GM12801 (cell line): ENCODE data around the gene DCAF17.

Experiments used
- TF ChIP-seq, protein P1 (sequence below): IDR thresholded peaks from one replicate; pipeline ENCODE4 v1.5.1; 2011; ENCODE audit warnings: control low read depth; ENCODE audit not compliant: insufficient read length; ENCODE audit errors: extremely low read depth

Gene DCAF17, protein sequence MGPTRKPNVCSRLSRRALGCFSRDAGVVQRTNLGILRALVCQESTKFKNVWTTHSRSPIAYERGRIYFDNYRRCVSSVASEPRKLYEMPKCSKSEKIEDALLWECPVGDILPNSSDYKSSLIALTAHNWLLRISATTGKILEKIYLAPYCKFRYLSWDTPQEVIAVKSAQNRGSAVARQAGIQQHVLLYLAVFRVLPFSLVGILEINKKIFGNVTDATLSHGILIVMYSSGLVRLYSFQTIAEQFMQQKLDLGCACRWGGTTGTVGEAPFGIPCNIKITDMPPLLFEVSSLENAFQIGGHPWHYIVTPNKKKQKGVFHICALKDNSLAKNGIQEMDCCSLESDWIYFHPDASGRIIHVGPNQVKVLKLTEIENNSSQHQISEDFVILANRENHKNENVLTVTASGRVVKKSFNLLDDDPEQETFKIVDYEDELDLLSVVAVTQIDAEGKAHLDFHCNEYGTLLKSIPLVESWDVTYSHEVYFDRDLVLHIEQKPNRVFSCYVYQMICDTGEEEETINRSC

DNA sequence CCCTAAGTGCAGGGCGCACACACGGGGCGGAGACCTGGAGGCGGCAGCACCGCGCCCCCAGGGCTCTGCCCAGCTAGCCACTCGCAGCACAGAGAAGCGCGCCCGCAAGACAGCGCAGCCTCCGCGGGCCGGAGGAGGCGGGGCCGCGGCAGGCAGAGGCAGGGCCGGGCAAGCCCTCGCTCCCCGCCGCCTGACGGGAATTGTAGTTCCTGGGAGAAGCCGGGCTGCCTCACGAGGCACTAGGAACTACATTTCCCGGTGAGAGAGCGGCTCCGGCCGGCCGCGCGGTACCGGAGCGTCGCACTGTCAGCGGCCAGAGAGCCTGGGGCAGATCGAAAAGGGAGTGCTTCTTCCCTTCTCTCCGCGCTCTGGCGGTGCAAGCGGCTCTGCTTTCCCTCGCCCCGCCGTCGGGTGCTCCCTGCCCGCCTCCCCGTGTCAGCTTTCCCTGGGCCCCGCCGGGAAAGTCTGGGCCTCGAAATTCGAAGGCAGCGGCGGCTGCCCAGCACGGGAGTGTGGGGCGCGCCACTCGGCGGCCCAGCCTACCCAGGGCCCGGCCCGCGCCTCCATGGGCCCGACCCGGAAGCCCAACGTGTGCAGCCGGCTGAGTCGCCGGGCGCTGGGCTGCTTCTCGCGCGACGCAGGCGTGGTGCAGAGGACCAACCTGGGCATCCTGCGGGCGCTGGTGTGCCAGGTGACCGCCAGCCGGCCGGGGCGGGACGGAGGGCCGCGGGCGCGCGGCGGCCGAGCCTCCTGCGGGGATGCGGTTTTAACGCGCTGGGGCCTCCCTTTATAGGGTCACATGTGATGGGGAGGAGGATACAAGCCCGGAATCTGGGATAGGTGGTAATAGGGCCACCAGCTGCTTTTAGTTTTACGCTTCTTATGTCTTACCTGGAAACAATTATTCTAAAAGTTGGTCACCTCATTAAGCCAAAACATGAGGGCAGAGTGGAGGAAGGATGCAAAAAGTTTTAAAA, at the start of gene DCAF17:
TSS of gene DCAF17 (plus strand) at position 214 of the 977 bp plus-strand sequence. CDS start at position 566, 352 bp downstream.
- TF ChIP-seq, protein P1, sequence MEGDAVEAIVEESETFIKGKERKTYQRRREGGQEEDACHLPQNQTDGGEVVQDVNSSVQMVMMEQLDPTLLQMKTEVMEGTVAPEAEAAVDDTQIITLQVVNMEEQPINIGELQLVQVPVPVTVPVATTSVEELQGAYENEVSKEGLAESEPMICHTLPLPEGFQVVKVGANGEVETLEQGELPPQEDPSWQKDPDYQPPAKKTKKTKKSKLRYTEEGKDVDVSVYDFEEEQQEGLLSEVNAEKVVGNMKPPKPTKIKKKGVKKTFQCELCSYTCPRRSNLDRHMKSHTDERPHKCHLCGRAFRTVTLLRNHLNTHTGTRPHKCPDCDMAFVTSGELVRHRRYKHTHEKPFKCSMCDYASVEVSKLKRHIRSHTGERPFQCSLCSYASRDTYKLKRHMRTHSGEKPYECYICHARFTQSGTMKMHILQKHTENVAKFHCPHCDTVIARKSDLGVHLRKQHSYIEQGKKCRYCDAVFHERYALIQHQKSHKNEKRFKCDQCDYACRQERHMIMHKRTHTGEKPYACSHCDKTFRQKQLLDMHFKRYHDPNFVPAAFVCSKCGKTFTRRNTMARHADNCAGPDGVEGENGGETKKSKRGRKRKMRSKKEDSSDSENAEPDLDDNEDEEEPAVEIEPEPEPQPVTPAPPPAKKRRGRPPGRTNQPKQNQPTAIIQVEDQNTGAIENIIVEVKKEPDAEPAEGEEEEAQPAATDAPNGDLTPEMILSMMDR = no peak

DNA sequence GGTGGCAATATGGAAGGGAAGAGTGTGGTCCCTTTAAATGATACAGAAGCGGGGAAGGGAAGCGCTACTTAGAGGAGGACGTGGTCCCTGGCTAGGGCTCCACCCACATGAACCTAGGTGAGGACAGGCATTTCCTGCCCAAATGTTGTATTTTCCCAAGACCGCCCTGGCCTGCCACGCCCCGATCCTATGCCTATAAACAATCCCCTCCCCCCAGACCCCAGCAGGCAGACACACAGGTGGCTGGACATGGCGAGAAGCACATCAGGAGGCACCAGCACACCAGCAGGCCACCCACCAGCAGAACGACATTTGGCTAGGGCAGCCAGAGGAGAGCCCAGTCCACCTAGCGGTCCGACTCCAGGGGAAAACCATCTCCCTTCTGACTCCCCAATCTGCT, 47.4 kb upstream of the DCAF17 start:
- TF ChIP-seq, protein P1 = no peak

DNA sequence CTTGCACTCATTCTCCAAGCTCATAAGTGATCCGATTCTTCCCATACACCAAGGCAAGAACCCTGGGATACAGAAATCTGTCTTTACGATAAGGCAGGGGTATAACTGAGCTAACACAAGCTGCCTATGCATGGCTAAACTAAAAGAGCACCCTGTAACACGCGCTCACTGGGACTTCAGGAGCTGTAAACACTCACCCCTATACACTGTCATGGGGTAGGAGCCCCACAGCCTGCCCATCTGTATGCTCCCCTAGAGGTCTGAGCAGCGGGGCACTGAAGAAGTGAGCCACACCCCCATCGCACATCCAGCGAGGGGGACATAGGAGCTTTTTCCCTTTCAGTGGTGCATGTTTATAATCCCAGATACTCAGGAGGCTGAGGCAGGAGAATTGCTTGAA, 47.0 kb upstream of the DCAF17 start:
- TF ChIP-seq, protein P1 = no peak

DNA sequence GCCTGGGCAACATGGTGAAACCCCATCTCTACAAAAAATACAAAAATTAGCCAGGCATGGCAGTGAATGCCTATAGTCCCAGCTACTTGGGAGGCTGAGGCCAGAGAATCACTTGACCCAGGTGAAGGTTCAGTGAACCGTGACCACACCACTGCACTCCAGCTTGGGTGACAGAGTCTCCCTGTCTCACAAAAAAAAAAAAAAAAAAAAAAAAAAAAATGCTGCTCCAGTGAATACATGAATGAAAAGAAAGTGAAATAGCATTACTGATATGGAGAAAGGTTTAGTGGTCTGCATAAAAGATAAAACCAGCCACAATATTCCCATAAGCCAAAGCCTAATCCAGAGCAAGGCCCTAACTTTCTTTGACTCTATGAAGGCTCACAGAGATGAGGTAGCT, 44.7 kb upstream of the DCAF17 start:
- TF ChIP-seq, protein P1 = no peak

DNA sequence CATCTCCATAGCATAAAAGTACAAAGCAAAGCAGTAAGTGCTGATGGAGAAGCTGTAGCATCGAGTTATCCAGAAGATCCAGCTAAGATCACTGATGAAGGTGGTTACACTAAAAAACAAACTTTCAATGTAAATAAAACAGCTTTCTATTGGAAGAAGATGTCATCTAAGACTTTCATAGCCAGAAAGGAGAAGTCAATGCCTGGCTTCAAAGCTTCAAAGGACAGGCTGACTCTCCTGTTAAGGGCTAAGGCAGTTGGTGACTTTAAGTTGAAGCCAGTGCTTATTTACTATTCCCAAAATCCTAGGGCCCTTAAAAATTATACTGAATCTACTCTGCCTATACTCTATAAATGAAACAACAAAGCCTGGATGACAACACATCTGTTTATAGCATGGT, 44.2 kb upstream of the DCAF17 start:
- TF ChIP-seq, protein P1 = no peak

DNA sequence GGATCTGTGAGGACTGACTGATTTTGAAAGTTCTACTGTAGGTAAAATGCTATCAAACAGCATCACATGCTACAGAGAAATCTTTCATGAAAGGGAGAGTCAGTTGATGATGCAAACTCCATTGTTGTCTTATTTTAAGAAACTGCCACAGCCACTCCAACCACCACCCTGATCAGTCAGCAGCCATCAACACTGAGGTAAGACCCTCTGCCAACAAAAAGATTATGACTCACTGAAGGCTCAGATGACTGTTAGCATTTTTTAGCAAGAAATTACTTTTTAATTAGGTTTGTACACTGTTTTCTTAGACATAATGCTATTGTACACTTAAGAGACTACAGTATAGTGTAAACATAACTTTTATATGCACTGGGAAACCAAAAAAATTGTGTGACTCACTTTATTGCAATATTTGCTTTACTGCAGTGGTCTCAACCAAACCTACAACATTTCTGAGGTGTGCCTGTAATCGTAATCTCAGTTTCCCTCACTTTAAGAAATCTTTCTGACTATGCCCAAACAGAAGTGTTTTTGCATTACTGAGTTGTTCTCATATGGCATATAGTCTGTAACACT, 43.0 kb upstream of the DCAF17 start:
- TF ChIP-seq, protein P1 = no peak

DNA sequence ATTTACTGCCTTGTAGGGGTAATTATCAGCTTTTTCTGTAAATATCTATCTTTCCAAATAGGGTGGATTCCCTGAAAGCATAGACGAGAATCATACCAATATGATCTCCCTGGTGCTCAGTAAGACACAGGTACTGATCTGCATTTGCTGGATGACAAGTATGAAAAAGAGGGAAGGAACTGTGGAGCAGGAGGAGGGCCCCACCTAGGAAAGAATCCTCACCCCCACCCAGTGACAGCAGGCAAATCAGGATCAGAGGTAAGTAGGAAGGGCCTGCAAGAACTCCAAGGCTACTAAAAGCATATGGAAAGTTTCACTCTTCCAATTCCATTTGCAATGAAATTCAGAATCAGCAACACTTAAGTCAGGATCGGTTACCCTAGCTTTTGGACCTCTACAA, 42.5 kb upstream of the DCAF17 start:
- TF ChIP-seq, protein P1 = no peak
